ENCODE results near the gene DNAH6. TPM values are rescaled to one million over a fixed set of nuclear protein-coding genes. Genes with fewer than 3 reads are reported as not detected.

The DNAH6 gene
- total and polyA plus RNA-seq, 2 experiments from 2014 or later, result 0.11 TPM; not detected in 1

DNA sequence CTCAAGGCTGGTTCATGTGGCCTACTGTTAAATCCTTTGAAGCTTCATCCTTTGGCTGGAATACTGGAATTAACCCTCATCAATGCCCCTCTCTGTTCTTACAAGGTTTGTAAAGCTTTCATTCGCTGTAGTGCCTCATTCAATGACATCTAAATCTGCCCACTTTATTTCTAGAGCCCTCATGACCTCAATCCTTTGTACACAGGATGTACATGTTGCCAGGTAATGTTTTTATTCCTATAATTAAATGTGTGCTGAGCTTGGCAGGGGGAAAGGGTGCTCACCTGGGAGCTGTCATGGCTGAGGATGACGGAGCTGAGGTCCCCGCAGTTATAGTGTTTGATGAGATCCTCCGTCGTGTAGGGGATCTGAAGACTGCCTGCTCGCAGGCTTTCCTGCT, 325.3 kb downstream of the DNAH6 start:
- H4K20me1 ChIP-seq (ENCODE audit: insufficient read depth), result no peaks in the 10 kb centered on the region
- H3K27ac ChIP-seq, result no peak overlapping the region
- no peaks in the 10 kb centered on the region for H3K9me3 ChIP-seq (ENCODE audit: low read depth)
- no peak overlapping the region for H3K9ac ChIP-seq
- no peak for DNase-seq
- no peaks in the 10 kb centered on the region for H3K9me2 ChIP-seq (ENCODE audit: insufficient read depth)
- no peaks in the 10 kb centered on the region for H3K27me3 ChIP-seq (replicated peaks; ENCODE audit: insufficient read depth)
- H3F3A ChIP-seq (ENCODE audit: insufficient read depth), result peaks cover 18% of the 10 kb centered on the region
- no peak overlapping the region for H3K4me2 ChIP-seq (ENCODE audit: unreplicated experiment)
- H3K4me3 ChIP-seq, result no peak overlapping the region
- in situ Hi-C loops (cut with MboI), result no loop called here
- no peaks in the 10 kb centered on the region for H3K79me2 ChIP-seq (ENCODE audit: insufficient read depth)
- 87 to 96% methylated on average over 6 of the region's 6 CpGs for WGBS, 2 experiments (ENCODE audit: low coverage in 1 of 2, low lambda C conversion rate in 2 of 2, missing lambda C conversion rate in 2 of 2)
- H3K4me1 ChIP-seq (ENCODE audit: insufficient read depth), result peaks cover 35% of the 10 kb centered on the region
- TF ChIP-seq EZH2phosphoT487 (IDR thresholded peaks at IDR 0.05; ENCODE audit: insufficient read depth, low read depth) (no peak), EZH2 (IDR thresholded peaks at IDR 0.05; ENCODE audit: insufficient read depth, poor library complexity, severe bottlenecking) (no peak)
- no peak overlapping the region for H2AFZ ChIP-seq
- no peaks in the 10 kb centered on the region for H3K36me3 ChIP-seq (ENCODE audit: low read depth)

DNA sequence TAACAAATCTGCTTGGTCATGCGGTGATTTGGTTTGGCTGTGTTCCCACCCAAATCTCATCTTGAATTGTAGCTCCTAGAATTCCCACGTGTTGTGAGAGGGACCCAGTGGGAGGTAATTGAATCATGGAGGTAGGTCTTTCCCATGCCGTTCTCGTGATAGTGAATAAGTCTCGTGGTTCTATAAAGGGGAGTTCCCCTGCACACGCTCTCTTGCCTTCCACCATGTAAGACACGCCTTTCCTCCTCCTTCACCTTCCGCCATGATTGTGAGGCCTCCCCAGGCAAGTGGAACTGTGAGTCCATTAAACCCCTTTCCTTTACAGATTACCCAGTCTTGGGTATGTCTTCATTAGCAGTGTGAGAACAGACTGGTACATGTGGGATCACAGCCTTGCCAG, 327.8 kb downstream of the DNAH6 start:
- Histone ChIP-seq H3K4me1 (ENCODE audit: insufficient read depth) (peaks cover 22% of the 10 kb centered on the region), H3K4me2 (ENCODE audit: unreplicated experiment) (no peak overlapping the region), H3K4me3 (no peak overlapping the region), H3K9ac (no peak overlapping the region), H3K9me3 (ENCODE audit: low read depth) (no peaks in the 10 kb centered on the region), H3F3A (ENCODE audit: insufficient read depth) (peaks cover 3% of the 10 kb centered on the region; the same call in 1 of the 2 replicates), H3K27ac (no peak overlapping the region), H3K79me2 (ENCODE audit: insufficient read depth) (no peaks in the 10 kb centered on the region), H3K36me3 (ENCODE audit: low read depth) (no peaks in the 10 kb centered on the region), H3K9me2 (ENCODE audit: insufficient read depth) (no peaks in the 10 kb centered on the region), H4K20me1 (ENCODE audit: insufficient read depth) (no peaks in the 10 kb centered on the region), H2AFZ (no peak overlapping the region), H3K27me3 (replicated peaks; ENCODE audit: insufficient read depth) (no peaks in the 10 kb centered on the region)
- in situ Hi-C loops (cut with MboI), result no loop called here
- no peak for TF ChIP-seq EZH2 (IDR thresholded peaks at IDR 0.05; ENCODE audit: insufficient read depth, poor library complexity, severe bottlenecking)
- no peak for TF ChIP-seq EZH2phosphoT487 (IDR thresholded peaks at IDR 0.05; ENCODE audit: insufficient read depth, low read depth)
- DNase-seq, result no peak
- 74 to 80% methylated on average over 8 of the region's 8 CpGs for WGBS, 2 experiments (ENCODE audit: low coverage in 1 of 2, low lambda C conversion rate in 2 of 2, missing lambda C conversion rate in 2 of 2)

DNA sequence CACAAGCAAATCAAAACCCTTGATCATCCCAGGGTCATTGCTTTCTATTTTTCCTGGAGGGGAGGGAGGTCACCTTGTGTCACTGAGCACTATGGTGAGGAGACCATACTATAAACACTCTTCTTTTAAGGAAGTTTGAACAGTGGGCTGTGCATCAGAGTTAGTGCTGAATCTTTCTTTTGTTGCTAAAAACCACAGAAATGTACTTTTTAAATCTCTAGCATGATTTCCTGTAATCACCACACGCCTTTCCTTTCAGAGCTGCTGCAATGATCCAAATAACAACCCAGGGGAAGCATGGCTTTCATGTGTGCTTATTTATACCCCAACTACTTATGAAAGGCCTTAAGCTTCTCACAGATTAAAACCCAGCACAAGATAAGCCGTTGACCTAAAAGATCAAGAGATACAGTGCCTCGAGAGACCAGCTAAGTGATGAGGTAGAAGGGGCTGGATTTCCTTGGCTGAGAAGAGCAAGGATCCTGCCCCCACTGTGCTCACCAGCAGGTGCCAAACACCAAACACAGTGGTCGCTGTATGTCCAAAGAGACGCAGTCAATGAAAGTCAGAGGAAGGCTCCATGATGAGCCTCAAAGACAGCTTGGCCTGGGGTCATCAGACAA, 329.9 kb downstream of the DNAH6 start:
- Histone ChIP-seq H3F3A (ENCODE audit: insufficient read depth) (no peaks in the 10 kb centered on the region), H3K9me3 (ENCODE audit: low read depth) (no peaks in the 10 kb centered on the region), H3K4me1 (ENCODE audit: insufficient read depth) (peaks cover 10% of the 10 kb centered on the region; the same call in 1 of the 2 replicates), H3K27me3 (replicated peaks; ENCODE audit: insufficient read depth) (no peaks in the 10 kb centered on the region), H4K20me1 (ENCODE audit: insufficient read depth) (no peaks in the 10 kb centered on the region), H3K4me2 (ENCODE audit: unreplicated experiment) (no peak overlapping the region), H3K4me3 (no peak overlapping the region), H3K79me2 (ENCODE audit: insufficient read depth) (no peaks in the 10 kb centered on the region), H3K9ac (no peak overlapping the region), H3K27ac (no peak overlapping the region), H3K9me2 (ENCODE audit: insufficient read depth) (no peaks in the 10 kb centered on the region), H3K36me3 (ENCODE audit: low read depth) (no peaks in the 10 kb centered on the region), H2AFZ (no peak overlapping the region)
- WGBS, 2 experiments (ENCODE audit: low coverage in 1 of 2, low lambda C conversion rate in 2 of 2, missing lambda C conversion rate in 2 of 2), result 46 to 52% methylated on average over 5 of the region's 5 CpGs
- in situ Hi-C loops (cut with MboI), result no loop called here
- no peak for TF ChIP-seq EZH2 (IDR thresholded peaks at IDR 0.05; ENCODE audit: insufficient read depth, poor library complexity, severe bottlenecking)
- TF ChIP-seq EZH2phosphoT487 (IDR thresholded peaks at IDR 0.05; ENCODE audit: insufficient read depth, low read depth), result no peak
- DNase-seq, result peak; percentile 28

DNA sequence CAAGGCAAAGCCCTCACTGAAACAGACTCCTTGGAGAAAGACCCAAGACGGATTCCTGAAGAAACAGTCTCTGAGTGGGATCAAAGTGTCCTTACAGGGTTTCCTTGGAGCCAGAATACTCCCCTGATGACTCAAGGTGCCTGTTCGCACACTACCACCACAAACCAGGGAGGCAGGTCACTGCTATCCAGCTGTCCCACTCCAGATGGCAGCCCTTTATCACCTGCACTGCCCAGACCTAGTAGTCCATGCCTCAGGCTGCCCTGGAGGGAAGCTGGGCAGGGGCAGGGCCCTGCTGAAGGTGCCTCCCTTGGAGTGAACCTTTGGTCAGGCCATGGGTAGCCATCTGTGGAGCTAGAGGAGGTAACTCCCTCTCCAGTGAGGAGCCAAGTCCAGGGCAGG, 330.4 kb downstream of the DNAH6 start:
- Histone ChIP-seq H3K36me3 (ENCODE audit: low read depth) (no peaks in the 10 kb centered on the region), H3F3A (ENCODE audit: insufficient read depth) (no peaks in the 10 kb centered on the region), H3K4me1 (ENCODE audit: insufficient read depth) (peaks cover 10% of the 10 kb centered on the region; the same call in 1 of the 2 replicates), H3K27ac (no peak overlapping the region), H4K20me1 (ENCODE audit: insufficient read depth) (no peaks in the 10 kb centered on the region), H3K4me2 (ENCODE audit: unreplicated experiment) (no peak overlapping the region), H3K27me3 (replicated peaks; ENCODE audit: insufficient read depth) (no peaks in the 10 kb centered on the region), H3K9me2 (ENCODE audit: insufficient read depth) (no peaks in the 10 kb centered on the region), H3K9ac (no peak overlapping the region), H3K9me3 (ENCODE audit: low read depth) (no peaks in the 10 kb centered on the region), H3K4me3 (no peak overlapping the region), H3K79me2 (ENCODE audit: insufficient read depth) (no peaks in the 10 kb centered on the region), H2AFZ (no peak overlapping the region)
- peak; percentile 56 for DNase-seq
- in situ Hi-C loops (cut with MboI), result no loop called here
- WGBS, 2 experiments (ENCODE audit: low coverage in 1 of 2, low lambda C conversion rate in 2 of 2, missing lambda C conversion rate in 2 of 2), result 58 to 66% methylated on average over 1 to 2 of the region's 2 CpGs
- TF ChIP-seq EZH2phosphoT487 (IDR thresholded peaks at IDR 0.05; ENCODE audit: insufficient read depth, low read depth) (no peak), EZH2 (IDR thresholded peaks at IDR 0.05; ENCODE audit: insufficient read depth, poor library complexity, severe bottlenecking) (no peak)

Data from GM23248 (cell line).